SK-N-SH (cell line): Measurements from ENCODE around the gene FNTB. TPM values are rescaled to one million over a fixed set of nuclear protein-coding genes. Genes with fewer than 3 reads are reported as not detected.

Experiments
- CTCF ChIA-PET: fragments of 300-600, 350-600 bp; formaldehyde crosslinking; extraction: SDS; loops from one replicate; lab custom pipeline; 2021; lab: Yijun Ruan, JAX
- POLR2A ChIA-PET: fragments of 350-600 bp; sonication (Branson Sonifier 250); formaldehyde crosslinking; extraction: SDS; loops from one replicate; lab custom pipeline; 2020; ENCODE audit warnings: antibody characterized with exemption, inconsistent platforms; lab: Yijun Ruan, JAX
- DNase-seq: peaks from one replicate; pipeline ENCODE4 v3.0.0; 2012
- H2AFZ ChIP-seq: fragments of 200-600 bp; sonication (generic); 2 replicates; pipeline ENCODE4 v1.8.1; 2016; ENCODE audit warnings: antibody characterized with exemption, mild to moderate bottlenecking, low read depth
- H3F3A ChIP-seq: fragments of 200-600 bp; sonication (generic); replicated peaks from 2 replicates; pipeline ENCODE3; 2016; ENCODE audit warnings: antibody characterized with exemption, mild to moderate bottlenecking; ENCODE audit not compliant: insufficient read depth
- H3K27ac ChIP-seq, 2 experiments: fragments of 200-500 bp in 1 of 2; fragments of 200-600 bp in 1 of 2; sonication (Bioruptor generic) in 1 of 2; sonication (generic), shearing (Covaris generic) in 1 of 2; 2 replicates each; pipeline versions ENCODE4 v1.5.1 to v1.6.1; 2014 to 2016; ENCODE audit warnings: low read depth in 2 of 2, inconsistent platforms in 1 of 2, low read length in 1 of 2, mild to moderate bottlenecking in 1 of 2, mixed read lengths in 1 of 2
- H3K27me3 ChIP-seq: fragments of 200-600 bp; sonication (generic), shearing (Covaris generic); 2 replicates; pipeline ENCODE4 v1.6.1; 2016; ENCODE audit warnings: mixed run types; ENCODE audit not compliant: insufficient read depth
- H3K36me3 ChIP-seq, 2 experiments: fragments of 200-500 bp in 1 of 2; fragments of 200-600 bp in 1 of 2; sonication (Bioruptor generic) in 1 of 2; sonication (generic) in 1 of 2; replicated peaks in 1 of 2; 2 replicates each; pipeline versions ENCODE3 to v1.5.1; 2014 to 2016; ENCODE audit warnings: low read length in 1 of 2, mild to moderate bottlenecking in 1 of 2; ENCODE audit not compliant: insufficient read depth in 2 of 2, control insufficient read depth in 1 of 2
- H3K4me1 ChIP-seq, 2 experiments: fragments of 200-500 bp in 1 of 2; fragments of 200-600 bp in 1 of 2; sonication (Bioruptor generic) in 1 of 2; sonication (generic), shearing (Covaris generic) in 1 of 2; 2 replicates each; pipeline versions ENCODE4 v1.5.1 to v1.6.1; 2014 to 2016; ENCODE audit warnings: low read depth in 1 of 2, low read length in 1 of 2, mixed run types in 1 of 2; ENCODE audit not compliant: insufficient read depth in 2 of 2, control insufficient read depth in 1 of 2
- H3K4me2 ChIP-seq: fragments of 200-600 bp; sonication (generic), shearing (Covaris generic); 2 replicates; pipeline ENCODE4 v1.6.1; 2017; ENCODE audit warnings: mixed run types
- H3K4me3 ChIP-seq, 2 experiments: fragments of 200-500 bp in 1 of 2; fragments of 200-600 bp in 1 of 2; sonication (Bioruptor generic) in 1 of 2; sonication (generic), shearing (Covaris generic) in 1 of 2; 2 replicates each; pipeline versions ENCODE4 v1.5.1 to v1.8.1; 2014 to 2016; ENCODE audit warnings: low read depth in 2 of 2, inconsistent platforms in 1 of 2, low read length in 1 of 2, mild to moderate bottlenecking in 1 of 2, mixed read lengths in 1 of 2, moderate library complexity in 1 of 2
- H3K79me2 ChIP-seq: fragments of 200-600 bp; sonication (generic); 2 replicates; pipeline ENCODE4 v1.8.1; 2017; ENCODE audit warnings: mild to moderate bottlenecking; ENCODE audit not compliant: insufficient read depth
- H3K9ac ChIP-seq: fragments of 200-600 bp; sonication (generic); 2 replicates; pipeline ENCODE4 v1.6.1; 2017; ENCODE audit warnings: mixed run types
- H3K9me2 ChIP-seq: fragments of 200-600 bp; sonication (generic); 2 replicates; pipeline ENCODE4 v1.6.1; 2017; ENCODE audit warnings: mixed run types
- H3K9me3 ChIP-seq: fragments of 200-600 bp; sonication (generic); 2 replicates; pipeline ENCODE4 v1.6.1; 2017; ENCODE audit warnings: mixed run types, mild to moderate bottlenecking, moderate library complexity
- H4K20me1 ChIP-seq: fragments of 200-600 bp; sonication (generic); 2 replicates; pipeline ENCODE4 v1.6.1; 2017; ENCODE audit warnings: mild to moderate bottlenecking, mixed run types; ENCODE audit not compliant: insufficient read depth
- ELF1 ChIP-seq: IDR thresholded peaks from 2 replicates; pipeline ENCODE4 v1.4.0; 2012
- EP300 ChIP-seq, 2 experiments: IDR thresholded peaks; 2 replicates each; pipeline versions ENCODE4 v1.4.0 to v1.6.1; 2012; ENCODE audit warnings: borderline replicate concordance in 1 of 2, low read depth in 1 of 2, low read length in 1 of 2
- FOXM1 ChIP-seq: IDR thresholded peaks from 2 replicates; pipeline ENCODE4 v1.4.0; 2012; ENCODE audit warnings: low read depth, mild to moderate bottlenecking
- IRF3 ChIP-seq: fragments of 150-350 bp; IDR thresholded peaks from 2 replicates; pipeline ENCODE4 v1.6.1; 2016; ENCODE audit warnings: mild to moderate bottlenecking, low read depth, low read length
- JUND ChIP-seq: IDR thresholded peaks from 2 replicates; pipeline ENCODE4 v1.4.0; 2012
- MXI1 ChIP-seq: IDR thresholded peaks from 2 replicates; pipeline ENCODE4 v1.6.1; 2012; ENCODE audit warnings: mild to moderate bottlenecking, low read depth, low read length, improper control_type of control experiment
- NFIC ChIP-seq: IDR thresholded peaks from 2 replicates; pipeline ENCODE4 v1.4.0; 2012; ENCODE audit warnings: borderline replicate concordance
- PBX3 ChIP-seq: IDR thresholded peaks from 2 replicates; pipeline ENCODE4; 2012
- REST ChIP-seq: IDR thresholded peaks from 2 replicates; pipeline ENCODE4 v1.6.1; 2012; ENCODE audit warnings: mild to moderate bottlenecking, low read depth, low read length, moderate library complexity
- RFX5 ChIP-seq: IDR thresholded peaks from 2 replicates; pipeline ENCODE4 v1.6.1; 2012; ENCODE audit warnings: mild to moderate bottlenecking, improper control_type of control experiment, low read length
- TEAD4 ChIP-seq: IDR thresholded peaks from 2 replicates; pipeline ENCODE4 v1.4.0; 2012; ENCODE audit warnings: mild to moderate bottlenecking, borderline replicate concordance; ENCODE audit not compliant: insufficient read depth
- USF1 ChIP-seq: IDR thresholded peaks from 2 replicates; pipeline ENCODE4 v1.4.0; 2012; ENCODE audit warnings: low read depth, borderline replicate concordance
- USF2 ChIP-seq: fragments of 150-350 bp; IDR thresholded peaks from 2 replicates; pipeline ENCODE4 v1.6.1; 2017; ENCODE audit warnings: antibody characterized with exemption, low read length, low read depth, borderline replicate concordance
- YY1 ChIP-seq: IDR thresholded peaks from 2 replicates; pipeline ENCODE4 v1.4.0; 2012; ENCODE audit warnings: low read depth, mild to moderate bottlenecking
- WGBS: methylation state at CpG from one replicate; pipeline ENCODE4 v1.1.6; 2017; ENCODE audit warnings: low lambda C conversion rate; 5-methylcytosine and 5-hydroxymethylcytosine counted together
- polyA plus RNA-seq, 3 experiments: library from polyadenylated mRNA; depleted of rRNA; stranded (reverse); fragments of >200 nt; gene quantifications; 2 replicates each; pipeline ENCODE4 v1.2.3, GENCODE V29; 2012

Gene FNTB
- polyA plus RNA-seq, 1 of the 3 experiments (the other 2 are of a cell fraction), result 18.4 TPM

- TF ChIP-seq PBX3, result no peak; the same call in 1 of the 2 replicates
These were observed at the start of gene FNTB (continued) for GRCh38 chr14:64986648-64987437.

- H4K20me1 ChIP-seq, result no peaks in the 10 kb centered on the region; the same call in 1 of the 2 replicates
- ChIA-PET POLR2A (no interaction called here), CTCF (interaction anchor here (0.8 to 2.4 kb wide), 6 partner anchors 13 to 124 kb away, joined by 3 to 12 read pairs (median 6); no protein-coding TSS in a partner anchor)
- TF ChIP-seq MXI1 (no peak), YY1 (no peak), IRF3 (no peak), FOXM1 (no peak), TEAD4 (no peak), EP300 (IDR thresholded peaks at IDR 0.05; ENCODE audit: borderline replicate concordance in 1 of 2, low read depth in 1 of 2, low read length in 1 of 2) (no peak), NFIC (no peak), REST (no peak), JUND (no peak), RFX5 (no peak), USF2 (no peak), USF1 (no peak), ELF1 (no peak)
- H2AFZ ChIP-seq, result no peak overlapping the region
- 67% methylated on average over 1 of the region's 1 CpG for WGBS
- H3K9me3 ChIP-seq, result no peaks in the 10 kb centered on the region
- no peak overlapping the region for H3K4me2 ChIP-seq
- no peak overlapping the region; a peak in 1 of 4 replicates for H3K27ac ChIP-seq
- H3K4me1 ChIP-seq, result no peaks in the 10 kb centered on the region; a peak in 2 of 4 replicates
- H3K36me3 ChIP-seq, result peaks cover 21 to 30% of the 10 kb centered on the region in 2 experiments
- peaks cover 13% of the 10 kb centered on the region; the same call in 1 of the 2 replicates for H3K79me2 ChIP-seq
- peaks cover 11% of the 10 kb centered on the region for H3F3A ChIP-seq
- no peak overlapping the region for H3K9ac ChIP-seq
- H3K27me3 ChIP-seq, result no peaks in the 10 kb centered on the region
- DNase-seq, result no peak
- no peak overlapping the region for H3K4me3 ChIP-seq
- no peaks in the 10 kb centered on the region for H3K9me2 ChIP-seq
These were observed 49.4 kb upstream of the FNTB start for GRCh38 chr14:64937171-64937820.
